Panc1 (cell line): ENCODE measurements around the gene BLOC1S3.

Source experiments
- CTCF ChIP-seq: fragments of 450-650 bp; IDR thresholded peaks from 2 replicates; pipeline ENCODE4 v1.5.1; 2017; ENCODE audit warnings: mild to moderate bottlenecking
- REST ChIP-seq, 2 experiments: IDR thresholded peaks; 2 replicates each; pipeline ENCODE4 v1.6.1; 2011 to 2012; ENCODE audit warnings: low read depth in 2 of 2, control low read depth in 1 of 2, low read length in 1 of 2, mild to moderate bottlenecking in 1 of 2, moderate library complexity in 1 of 2; ENCODE audit not compliant: insufficient read depth in 1 of 2
- SIN3A ChIP-seq: IDR thresholded peaks from 2 replicates; pipeline ENCODE4 v1.6.1; 2012; ENCODE audit warnings: low read depth, mild to moderate bottlenecking, low read length, moderate library complexity, borderline replicate concordance; ENCODE audit not compliant: insufficient read depth
- TCF7L2 ChIP-seq: IDR thresholded peaks from 2 replicates; pipeline ENCODE4 v1.6.1; 2011; ENCODE audit warnings: mild to moderate bottlenecking, low read depth, low read length, inconsistent platforms

GRCh38 chr19:45179892-45180370, 1.3 kb downstream of the BLOC1S3 start:
- no peak for TF ChIP-seq SIN3A
- TF ChIP-seq CTCF: no peak
- no peak for TF ChIP-seq TCF7L2
- no peak for TF ChIP-seq REST (IDR thresholded peaks at IDR 0.05; ENCODE audit: insufficient read depth in 1 of 2, low read depth in 2 of 2, low read length in 1 of 2)
